Cortex of kidney (tissue), 1 donor: ENCODE measurements around the gene ZDHHC20.

Experiments
- DNase-seq: peaks from one replicate; lab custom pipeline; 2025; lab: John Stamatoyannopoulos, UW

ZDHHC20 gene

GRCh38 chr13:21326155-21327031 lies 132.7 kb downstream of the ZDHHC20 start:
- no peak for DNase-seq

- DNase-seq, result no peak
These were observed 134.3 kb downstream of the ZDHHC20 start for GRCh38 chr13:21324803-21325202.

GRCh38 chr13:21322988-21323387 lies 136.1 kb downstream of the ZDHHC20 start:
- DNase-seq, result no peak
